Mammary epithelial cell (primary cell): ENCODE measurements around the gene MED1.

Experiments
- EZH2 ChIP-seq: IDR thresholded peaks from 2 replicates; pipeline ENCODE4 v1.6.1; 2012; ENCODE audit warnings: low read length, inconsistent platforms, borderline replicate concordance
- TF ChIP-seq, protein P1 (sequence below), 2 donors: IDR thresholded peaks in 1 of 2; conservative IDR thresholded peaks in 1 of 2; 2 replicates each; pipeline ENCODE4 v1.5.1; 2011 to 2012; ENCODE audit warnings: inconsistent platforms in 2 of 2, low read length in 2 of 2, mild to moderate bottlenecking in 2 of 2, control low read depth in 1 of 2, low read depth in 1 of 2; ENCODE audit not compliant: insufficient read depth in 1 of 2; ENCODE audit errors: extremely low read depth in 1 of 2

GRCh38 chr17:39364236-39365025 is 86.6 kb downstream of the MED1 start:
- TF ChIP-seq, protein P1, sequence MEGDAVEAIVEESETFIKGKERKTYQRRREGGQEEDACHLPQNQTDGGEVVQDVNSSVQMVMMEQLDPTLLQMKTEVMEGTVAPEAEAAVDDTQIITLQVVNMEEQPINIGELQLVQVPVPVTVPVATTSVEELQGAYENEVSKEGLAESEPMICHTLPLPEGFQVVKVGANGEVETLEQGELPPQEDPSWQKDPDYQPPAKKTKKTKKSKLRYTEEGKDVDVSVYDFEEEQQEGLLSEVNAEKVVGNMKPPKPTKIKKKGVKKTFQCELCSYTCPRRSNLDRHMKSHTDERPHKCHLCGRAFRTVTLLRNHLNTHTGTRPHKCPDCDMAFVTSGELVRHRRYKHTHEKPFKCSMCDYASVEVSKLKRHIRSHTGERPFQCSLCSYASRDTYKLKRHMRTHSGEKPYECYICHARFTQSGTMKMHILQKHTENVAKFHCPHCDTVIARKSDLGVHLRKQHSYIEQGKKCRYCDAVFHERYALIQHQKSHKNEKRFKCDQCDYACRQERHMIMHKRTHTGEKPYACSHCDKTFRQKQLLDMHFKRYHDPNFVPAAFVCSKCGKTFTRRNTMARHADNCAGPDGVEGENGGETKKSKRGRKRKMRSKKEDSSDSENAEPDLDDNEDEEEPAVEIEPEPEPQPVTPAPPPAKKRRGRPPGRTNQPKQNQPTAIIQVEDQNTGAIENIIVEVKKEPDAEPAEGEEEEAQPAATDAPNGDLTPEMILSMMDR (conservative IDR thresholded peaks at IDR 0.05 in 1 of 2, IDR thresholded peaks at IDR 0.05 in 1 of 2; ENCODE audit: extremely low read depth in 1 of 2, insufficient read depth in 1 of 2, low read depth in 1 of 2, low read length in 2 of 2): no peak
- TF ChIP-seq EZH2: no peak
